GM18508 (cell line): ENCODE data around the gene ARL6IP4.
"Not testable (repeated sequence)": the region's sequence is repeated elsewhere in the genome, so short reads cannot be mapped to it uniquely, and the experiment has no call there.

ENCODE experiments used
- ATAC-seq: cut with Tn5 transposase; IDR thresholded peaks from one replicate; pipeline ENCODE4 v1.9.1; 2021; ENCODE audit warnings: moderate number of reproducible peaks; ENCODE audit not compliant: insufficient read depth, unreplicated experiment

The ARL6IP4 gene

DNA sequence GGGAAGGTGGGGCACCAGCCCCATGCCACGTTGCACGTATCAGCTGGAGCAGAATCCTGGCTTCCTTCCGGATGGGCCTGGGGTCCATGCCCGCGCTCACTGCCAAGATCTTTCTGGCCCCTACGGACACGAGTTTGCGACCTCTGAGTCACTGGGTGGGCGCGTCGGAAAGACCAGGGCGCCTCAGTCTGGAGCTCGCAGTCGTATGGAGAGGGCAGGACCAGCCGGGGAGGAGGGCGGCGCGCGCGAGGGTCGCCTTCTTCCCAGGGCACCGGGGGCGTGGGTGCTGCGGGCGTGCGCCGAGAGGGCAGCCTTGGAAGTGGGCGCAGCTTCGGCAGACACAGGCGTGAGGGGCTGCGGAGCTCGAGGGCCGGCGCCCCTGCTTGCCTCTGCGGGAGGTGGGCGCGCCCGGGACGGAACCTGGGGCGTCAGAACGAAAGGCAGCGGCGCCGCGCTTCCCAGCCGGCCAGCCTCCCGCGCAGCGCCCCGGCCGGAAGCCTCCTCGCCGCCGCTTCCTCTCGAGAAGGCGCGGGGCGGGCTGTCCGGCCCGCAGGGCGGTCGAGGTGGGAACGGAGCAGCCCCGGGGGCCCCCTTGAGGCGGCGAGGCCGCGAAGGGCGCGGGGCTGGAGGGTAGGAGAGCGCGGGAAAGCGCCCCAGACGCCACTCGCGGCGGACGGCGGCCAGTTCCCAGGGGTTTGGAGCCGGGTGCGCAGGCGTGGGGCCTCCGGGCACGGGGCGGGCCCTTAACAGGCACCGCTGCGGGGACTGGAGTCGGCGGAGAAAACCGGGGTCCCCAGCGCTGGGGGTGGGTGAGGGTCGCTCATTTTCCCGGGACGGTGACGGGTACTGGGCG, at the start of gene ARL6IP4:
TSS of gene ARL6IP4 (plus strand) at position 499 of the 853 bp plus-strand sequence. CDS start 459 bp downstream, outside the sequence.
- no peak for ATAC-seq

DNA sequence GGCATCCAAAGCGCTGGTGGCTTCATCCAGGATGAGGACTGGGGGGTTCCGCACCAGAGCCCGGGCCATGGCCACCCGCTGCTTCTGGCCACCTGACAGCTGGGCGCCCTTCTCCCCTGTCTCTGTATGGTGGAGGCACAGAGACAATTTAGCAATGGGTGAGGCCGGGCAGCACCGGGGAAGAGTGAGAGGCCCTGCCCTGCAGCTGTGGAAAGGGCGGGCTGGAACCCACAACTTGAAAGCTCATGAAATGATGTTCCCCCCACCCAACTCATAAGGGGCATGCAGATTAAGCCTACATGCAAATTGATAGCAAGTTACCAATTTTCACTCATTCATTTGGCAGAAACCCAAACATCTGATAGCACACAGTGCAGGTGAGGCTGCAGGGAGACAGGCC, 48.3 kb upstream of the ARL6IP4 start:
- ATAC-seq = no peak

DNA sequence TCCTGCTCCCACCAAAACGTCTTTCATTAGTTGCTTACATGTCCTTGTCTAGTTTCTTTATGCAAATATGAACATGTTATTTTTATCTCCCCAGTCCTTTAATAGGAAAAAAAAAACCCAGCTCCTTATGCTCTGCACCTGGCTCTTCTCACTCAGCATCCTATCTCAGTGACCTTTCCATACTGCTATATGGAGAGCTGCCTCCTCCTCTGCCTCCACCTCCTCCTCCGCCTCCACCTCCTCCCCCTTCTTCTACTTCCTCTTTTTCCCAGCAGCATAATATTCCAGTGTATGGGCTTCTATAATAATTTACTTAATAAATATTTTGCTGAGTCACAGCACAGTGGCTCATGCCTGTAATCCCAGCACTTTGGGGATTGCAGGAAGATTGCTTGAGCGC, 45.8 kb upstream of the ARL6IP4 start:
- ATAC-seq = no peak

DNA sequence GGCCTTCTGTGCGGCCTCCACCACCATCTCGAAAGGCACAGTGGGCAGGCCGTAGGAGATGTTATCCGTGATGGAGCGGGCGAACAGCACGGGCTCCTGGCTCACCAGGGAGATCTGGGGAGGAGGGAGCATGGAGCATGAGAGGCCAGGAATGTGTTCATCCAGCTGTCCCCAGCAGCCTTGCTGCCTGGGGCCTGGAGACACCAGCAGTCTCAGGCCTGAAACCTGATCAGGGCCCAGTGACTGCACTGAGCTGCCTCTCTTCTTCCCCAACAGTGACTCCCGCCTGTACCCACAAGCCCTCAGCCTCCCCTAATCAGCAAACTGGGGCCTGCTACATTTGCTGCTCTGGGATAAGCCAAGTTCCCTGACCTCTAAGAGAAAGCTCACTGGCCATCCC, 45.2 kb upstream of the ARL6IP4 start:
- ATAC-seq = no peak

DNA sequence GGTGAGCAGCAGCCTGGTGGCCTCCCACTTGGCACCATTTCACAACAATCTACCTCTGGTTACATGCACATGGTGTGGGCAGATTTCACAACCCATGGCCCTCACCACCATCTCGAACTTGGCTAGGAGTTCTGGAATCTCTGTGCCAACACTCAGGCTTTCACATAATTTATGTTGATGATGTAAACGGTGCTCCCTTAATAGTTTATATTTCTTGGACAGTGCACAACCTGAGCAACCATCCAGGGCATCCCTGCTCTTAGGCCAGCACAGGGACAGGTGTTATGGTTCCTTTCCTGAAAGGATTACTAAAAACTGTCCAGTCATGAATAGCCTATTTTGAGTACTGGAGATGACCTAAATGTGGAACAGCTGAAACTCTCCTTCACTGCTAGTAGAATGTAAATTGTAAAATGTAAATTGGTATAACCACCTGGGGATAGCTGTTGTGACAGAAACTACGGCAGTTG, 42.8 kb upstream of the ARL6IP4 start:
- no peak for ATAC-seq

DNA sequence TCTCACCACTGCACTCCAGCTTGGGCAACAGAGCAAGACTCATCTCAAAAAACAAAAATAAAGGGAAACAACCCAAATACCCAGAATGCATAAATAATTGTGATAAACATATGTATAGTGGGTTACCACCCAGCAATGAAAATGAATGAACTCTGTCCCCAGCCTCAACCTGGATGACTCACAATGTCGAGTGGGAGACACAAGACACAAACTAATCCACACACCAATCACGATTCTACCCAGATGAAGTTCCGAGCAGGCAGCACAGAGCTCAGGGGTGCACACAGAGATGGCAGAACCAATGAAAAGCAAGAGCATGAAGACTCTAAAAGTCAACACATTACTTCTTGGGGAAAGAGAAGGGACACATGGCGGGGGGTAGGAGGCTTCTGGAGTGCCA, 41.4 kb upstream of the ARL6IP4 start:
- ATAC-seq = no peak

DNA sequence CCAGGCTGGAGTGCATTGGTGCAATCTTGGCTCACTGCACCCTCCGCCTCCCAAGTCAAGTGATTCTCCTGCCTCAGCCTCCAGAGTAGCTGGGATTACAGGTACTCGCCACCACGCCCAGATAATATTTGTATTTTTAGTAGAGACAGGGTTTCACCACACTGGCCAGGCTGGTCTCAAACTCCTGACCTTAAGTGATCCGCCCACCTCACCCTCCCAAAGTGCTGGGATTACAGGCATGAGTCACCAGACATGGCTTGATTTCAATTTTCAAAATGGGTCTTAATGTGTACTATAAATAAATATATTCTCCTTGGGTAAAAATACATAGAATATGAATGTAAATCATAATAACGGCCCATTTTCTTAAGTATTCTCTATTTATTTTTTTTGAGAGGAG, 39.1 kb upstream of the ARL6IP4 start:
- ATAC-seq = not testable (repeated sequence)

DNA sequence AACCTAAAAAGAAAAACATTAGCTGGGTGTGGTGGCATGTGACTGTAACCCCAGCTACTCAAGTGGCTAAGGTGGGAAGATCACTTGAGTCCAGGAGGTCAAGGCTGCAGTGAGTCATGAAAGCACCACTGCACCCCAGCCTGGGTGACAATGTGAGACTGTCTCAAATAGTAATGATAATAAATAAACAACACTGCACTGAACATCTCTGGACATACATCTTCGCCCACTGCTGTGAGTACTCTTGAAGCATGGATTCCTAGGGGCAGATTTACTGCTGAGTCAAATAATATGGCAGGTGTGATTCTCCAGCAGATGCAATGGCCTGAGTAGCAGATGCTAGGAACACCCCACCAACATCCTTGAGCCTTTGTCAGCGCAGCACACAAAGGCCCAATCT, 37.8 kb upstream of the ARL6IP4 start:
- no peak for ATAC-seq

DNA sequence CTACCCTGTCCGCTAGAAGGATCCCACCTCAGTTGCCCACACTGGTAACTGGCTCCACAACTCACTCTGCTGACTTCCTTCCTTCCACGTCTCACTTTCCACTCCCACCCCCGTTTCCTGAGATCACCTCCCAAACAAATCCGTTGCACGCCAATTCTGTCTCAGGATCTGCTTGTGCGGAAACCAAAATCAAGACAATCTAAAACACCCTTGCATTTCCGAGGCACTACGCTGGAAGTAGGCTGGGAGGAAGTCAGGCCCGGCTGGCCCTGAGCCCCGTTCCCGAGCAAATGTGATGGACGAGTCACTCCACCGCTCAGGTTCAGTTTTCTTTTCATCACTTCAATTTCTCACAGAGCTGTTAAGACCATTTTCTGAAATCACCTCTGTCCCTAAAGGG, 37.3 kb upstream of the ARL6IP4 start:
- ATAC-seq = no peak

DNA sequence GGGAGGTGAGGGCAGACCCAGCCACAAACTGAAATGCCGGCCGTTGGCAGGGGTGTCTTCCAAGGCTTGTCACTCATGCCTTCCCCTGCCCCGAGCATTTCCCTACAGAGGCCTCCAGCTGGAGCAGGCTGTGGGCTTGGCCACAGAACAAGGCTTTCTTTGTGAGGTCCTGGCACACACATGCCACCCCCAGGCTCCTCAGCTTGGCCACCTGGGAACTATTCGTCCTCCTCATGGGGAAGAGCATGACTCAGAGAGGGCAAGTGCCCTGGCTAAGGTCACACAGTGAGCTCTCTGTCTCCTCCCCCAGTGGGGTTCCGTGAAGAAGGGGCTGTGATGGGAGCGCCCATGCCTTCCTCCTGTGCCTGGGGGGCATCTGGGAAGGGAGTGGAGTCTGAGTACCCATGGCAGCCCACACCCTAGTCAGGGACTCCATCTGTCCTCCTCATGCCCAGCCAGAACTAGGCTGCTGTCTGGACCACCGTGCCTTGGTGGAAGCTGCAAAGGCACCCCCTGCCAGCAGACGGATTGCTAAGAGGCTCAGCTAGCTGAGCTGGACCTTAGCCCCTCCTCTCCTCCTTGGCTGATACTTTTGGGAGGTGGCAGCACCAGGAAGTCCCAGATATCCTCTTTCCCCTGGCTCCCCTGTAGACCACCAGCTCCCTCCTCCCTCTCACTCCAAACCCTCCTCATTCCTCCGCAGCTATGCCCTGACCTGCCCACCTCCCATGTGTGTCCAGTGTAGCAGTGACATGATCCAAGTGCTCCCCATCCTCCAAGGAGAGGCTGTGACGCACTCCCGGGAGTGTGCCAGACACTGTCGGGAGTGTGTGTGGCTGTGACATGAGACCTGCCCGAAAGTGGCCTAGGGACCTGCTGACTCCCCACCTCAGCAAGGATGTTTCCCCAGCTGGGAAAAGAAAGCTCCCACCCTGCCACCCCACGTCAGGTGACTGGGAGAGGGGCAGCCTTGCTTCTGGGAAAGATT, 35.6 kb upstream of the ARL6IP4 start:
- no peak for ATAC-seq

DNA sequence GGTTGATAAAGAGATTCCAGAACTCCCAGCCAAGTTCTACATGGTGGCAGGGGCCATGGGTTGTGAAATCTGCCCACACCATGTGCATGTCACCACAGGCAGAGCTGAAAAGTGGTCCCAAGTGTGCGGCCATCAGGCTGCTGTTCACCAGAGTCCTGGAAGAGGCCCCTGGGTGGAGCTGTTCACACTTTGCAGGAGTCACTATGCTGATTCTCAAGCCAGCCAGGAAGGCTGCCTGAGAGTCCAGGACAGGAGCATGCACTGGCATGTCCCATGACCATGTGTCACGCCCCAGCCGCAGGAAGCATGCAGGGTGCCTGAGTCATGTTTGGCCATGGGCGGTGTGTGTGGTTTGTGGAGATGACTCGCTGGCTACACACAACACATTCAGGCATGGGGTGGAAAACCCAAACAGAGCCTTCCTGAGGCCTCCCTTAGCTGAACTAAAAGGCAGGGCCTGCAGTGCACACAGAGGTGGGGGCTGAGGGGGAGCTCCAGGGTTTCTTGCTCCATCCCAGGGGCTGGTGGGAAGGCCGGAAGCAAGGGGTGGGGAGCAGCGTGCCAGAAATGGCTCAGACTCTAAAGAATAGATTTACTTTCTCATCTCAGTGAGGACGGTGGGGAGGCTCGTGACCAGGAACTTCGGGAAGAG, 33.7 kb upstream of the ARL6IP4 start:
- ATAC-seq = no peak

DNA sequence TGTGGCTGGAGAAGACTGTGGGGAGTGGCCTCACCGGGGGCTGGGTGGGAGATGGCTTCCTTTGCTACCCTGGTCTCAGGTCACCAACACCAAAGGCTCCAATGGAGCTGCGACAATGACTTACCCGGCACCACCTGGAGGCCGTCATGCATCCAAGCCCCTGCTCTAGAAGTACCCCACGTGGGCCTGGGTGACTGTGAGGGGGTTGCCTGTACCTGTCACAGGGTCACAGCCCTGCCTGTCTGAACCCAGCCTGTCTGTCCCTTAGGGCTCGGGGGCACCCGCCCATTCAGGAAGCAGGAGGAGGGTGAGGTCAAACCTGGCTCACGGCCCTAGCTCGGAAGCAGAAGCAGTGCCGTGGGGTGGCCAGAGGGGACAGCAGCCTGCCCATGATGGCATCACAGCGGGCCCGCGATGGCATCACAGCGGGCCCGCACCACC, 33.1 kb upstream of the ARL6IP4 start:
- ATAC-seq = no peak

DNA sequence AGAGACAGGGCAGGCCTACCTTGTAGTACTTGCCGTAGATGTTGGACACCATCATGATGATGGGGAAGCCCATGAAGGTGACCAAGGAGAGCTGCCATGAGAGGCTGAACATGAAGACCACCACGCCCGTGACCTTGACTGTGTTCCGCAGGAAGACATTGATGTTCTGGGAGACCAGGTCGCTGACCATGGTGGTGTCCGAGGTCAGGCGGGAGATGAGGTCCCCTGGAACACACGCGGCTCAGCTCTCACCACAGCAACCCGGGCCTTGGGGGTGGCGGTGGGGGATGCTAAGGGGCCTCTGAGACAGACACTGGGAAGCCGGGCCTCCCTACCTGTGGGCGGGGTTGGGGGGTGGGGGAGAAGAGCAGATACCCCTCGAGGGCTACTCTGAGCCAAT, 31.9 kb upstream of the ARL6IP4 start:
- ATAC-seq = no peak

DNA sequence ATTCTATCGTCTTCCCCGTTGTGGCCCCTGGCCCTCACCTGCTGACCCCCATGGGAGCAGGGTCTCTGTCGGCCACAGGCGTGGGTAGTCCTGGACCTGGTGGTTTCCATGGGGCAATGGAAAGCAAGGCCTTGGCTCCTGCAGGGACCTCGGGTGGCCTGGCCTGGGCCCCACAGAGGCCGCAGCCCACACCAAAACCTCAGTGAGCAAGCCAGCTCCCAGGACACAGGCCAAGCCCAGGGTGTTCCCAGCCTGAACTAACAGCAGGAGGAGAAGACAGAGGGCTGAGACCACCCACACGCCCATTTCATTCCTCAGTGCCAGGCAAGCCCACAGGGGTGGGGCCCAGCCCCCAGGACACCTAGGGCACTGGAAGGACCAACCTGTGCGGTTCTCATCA, 31.1 kb upstream of the ARL6IP4 start:
- ATAC-seq = no peak

DNA sequence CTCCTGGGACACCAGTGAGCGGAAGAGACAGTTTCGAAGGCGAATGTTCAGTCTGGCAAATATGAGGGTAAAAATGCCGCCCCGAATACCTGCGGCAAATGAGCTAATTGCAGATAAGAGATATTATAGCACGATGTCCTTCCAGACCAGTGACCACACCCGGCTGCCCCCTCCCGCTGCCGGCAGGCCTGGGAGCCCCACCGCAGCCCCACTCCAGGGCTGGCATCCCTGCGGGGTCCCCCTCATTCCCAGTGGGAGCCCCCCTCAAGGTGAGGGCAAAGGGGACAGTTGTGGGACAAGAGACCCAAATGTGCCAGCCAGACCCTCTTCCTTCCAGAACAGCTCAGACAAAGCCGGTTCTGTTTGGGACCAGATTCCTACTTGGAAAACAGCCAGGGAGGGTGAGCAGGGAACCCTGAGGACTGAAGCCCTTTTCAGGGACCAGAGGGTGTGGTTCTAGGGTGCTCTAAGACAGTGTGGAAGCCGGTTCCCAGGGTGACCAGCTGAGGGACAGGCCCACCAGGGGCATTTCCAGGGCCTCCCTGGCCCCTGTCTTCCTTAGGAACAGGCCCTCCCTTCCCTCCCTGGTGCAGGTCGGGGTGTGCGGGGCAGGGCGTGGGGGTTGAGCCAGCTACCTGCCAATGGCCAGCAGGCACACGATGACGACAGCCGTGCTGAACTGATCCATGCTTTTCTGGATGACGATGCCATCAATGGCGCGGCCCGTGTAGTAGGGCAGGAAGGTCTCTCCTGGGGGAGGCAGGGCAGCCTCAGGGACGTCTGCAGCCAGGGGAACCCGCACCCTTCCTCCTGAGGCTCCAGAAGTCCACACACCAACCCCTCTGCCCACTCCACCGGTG, 30.4 kb upstream of the ARL6IP4 start:
- no peak for ATAC-seq

DNA sequence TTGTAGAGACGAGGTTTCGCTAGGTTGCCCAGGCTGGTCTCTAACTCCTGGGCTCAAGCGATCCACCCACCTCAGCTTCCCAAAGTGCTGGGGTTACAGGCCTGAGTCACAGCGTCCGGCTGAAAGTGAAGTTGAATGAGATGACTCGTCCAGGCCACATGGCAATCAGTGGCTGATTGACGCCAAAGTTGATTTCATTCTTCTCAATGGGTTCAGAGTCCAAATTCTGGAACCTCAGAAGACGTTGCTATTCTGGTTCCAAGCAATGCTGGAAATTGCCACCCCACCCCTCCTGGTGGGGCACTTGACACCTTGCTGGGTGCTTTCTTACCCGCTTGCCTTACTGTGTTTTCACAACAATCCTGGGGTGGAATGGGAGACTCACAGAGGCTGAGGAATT, 29.1 kb upstream of the ARL6IP4 start:
- no peak for ATAC-seq

DNA sequence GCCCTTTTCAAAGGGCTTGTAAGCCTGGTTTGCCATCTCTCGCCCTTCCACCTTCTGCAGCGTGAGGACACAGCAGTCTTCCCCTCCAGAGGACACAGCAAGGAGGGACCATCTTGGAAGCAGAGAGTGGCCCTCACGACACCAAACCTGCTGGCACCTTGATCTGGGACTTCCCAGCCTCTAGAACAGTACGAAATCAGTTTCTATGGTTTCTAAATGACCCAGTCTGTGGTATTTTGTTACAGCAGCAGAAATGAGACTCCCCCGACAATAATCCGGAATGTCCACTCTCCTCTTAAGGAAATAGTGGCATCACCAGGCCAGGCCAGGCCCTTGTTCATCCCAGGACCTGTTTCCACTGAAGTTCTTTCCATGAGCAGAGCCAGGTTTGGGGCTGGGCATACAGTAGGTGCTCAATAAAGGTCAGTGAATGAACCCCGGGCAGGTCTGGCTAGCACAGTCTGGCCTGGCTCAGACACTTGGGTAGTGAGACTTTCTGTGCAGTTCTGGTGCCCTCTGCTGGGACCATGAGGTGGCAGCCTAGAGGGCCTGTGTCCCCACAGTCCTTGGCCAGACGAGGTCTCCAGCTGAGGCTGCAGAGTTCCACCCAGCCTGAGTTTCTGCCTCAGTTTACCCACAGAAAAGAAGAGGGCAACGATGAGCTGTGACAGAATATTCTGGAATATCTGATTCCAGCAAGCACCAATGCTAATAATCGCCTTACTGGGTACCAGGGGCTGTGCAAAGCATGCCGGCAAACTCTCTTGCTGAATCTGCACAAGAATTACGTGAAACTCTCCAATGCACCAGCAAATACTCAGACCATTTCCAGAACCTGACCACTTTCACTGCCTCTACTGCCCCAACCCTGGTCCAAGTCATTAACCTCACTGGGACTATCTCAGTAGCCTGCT, 28.2 kb upstream of the ARL6IP4 start:
- no peak for ATAC-seq

DNA sequence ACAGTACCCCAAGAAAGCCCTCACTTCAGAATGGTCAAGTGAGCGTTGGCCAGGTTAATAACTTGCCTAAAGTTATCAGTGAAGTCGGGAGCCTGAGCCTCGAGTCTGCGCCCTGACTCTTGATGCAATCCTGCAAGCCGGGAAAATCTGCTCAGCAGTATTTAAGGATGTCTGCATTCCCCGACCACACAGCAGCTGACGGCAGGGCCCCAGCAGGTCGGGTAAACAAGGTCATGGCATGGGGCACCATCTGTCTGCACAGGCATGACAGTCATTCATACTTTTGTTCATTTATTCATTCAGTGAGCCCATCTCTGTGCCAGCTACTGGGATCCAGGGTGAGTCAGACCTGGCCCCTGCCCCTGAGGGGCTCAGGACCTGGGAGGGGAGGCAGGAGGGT, 25.3 kb upstream of the ARL6IP4 start:
- ATAC-seq = no peak

DNA sequence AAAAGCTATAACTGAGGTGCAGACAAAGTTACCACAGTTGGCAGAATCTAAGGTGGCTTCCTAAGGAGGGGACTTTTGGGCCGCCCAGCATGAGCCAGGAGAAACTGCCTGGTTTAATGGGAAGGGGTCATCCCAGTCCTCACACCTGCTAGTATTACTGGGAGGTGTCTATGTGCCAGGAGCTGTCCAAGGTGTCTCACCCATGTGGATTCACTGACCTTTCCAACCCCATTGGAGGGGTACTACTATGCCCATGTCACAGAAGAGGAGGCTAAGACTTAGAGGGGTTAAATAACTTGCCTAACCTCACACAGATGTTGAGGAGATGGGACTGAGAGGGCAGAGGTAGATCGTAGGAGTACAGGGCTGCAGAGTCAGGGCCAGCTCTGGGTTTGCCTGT, 24.4 kb upstream of the ARL6IP4 start:
- no peak for ATAC-seq
